ENCODE results near the gene TICRR.

DNA sequence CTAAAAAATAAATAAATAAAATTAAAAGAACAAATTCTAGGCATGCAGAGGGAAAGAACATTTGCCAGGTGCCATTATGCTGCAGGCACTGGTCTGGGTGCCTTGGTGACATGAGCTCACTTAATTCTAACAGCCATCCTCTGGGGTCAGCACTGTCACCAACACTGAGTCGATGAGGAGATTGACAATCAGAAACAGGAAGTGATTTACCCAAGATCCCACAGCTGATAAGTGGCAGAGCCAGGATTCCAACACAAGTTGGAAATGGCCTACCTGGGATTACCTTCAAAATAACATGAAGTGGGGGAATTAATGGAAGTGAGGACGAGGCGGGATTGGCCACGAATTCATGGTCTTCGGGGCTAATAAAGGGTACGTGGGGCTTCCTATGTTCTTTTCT, 100.3 kb downstream of the TICRR start:
- no peak for TF ChIP-seq TBL1XR1 (IDR thresholded peaks at IDR 0.05; ENCODE audit: borderline replicate concordance, low read length, partially characterized antibody)
- TF ChIP-seq, protein P1, sequence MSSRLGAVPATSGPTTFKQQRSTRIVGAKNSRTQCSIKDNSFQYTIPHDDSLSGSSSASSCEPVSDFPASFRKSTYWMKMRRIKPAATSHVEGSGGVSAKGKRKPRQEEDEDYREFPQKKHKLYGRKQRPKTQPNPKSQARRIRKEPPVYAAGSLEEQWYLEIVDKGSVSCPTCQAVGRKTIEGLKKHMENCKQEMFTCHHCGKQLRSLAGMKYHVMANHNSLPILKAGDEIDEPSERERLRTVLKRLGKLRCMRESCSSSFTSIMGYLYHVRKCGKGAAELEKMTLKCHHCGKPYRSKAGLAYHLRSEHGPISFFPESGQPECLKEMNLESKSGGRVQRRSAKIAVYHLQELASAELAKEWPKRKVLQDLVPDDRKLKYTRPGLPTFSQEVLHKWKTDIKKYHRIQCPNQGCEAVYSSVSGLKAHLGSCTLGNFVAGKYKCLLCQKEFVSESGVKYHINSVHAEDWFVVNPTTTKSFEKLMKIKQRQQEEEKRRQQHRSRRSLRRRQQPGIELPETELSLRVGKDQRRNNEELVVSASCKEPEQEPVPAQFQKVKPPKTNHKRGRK (CRISPR knock-in tag; IDR thresholded peaks at IDR 0.05) = no peak
- TF ChIP-seq, protein P2, sequence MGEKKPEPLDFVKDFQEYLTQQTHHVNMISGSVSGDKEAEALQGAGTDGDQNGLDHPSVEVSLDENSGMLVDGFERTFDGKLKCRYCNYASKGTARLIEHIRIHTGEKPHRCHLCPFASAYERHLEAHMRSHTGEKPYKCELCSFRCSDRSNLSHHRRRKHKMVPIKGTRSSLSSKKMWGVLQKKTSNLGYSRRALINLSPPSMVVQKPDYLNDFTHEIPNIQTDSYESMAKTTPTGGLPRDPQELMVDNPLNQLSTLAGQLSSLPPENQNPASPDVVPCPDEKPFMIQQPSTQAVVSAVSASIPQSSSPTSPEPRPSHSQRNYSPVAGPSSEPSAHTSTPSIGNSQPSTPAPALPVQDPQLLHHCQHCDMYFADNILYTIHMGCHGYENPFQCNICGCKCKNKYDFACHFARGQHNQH (CRISPR knock-in tag; IDR thresholded peaks at IDR 0.05) = no peak
- TF ChIP-seq NFYB (CRISPR knock-in tag; IDR thresholded peaks at IDR 0.05) = no peak
- no peak for TF ChIP-seq TFE3 (CRISPR knock-in tag; IDR thresholded peaks at IDR 0.05)
- no peak for TF ChIP-seq SMAD3 (CRISPR knock-in tag; IDR thresholded peaks at IDR 0.05)
- no peak for TF ChIP-seq SRSF1 (optimal IDR thresholded peaks at IDR 0.05; ENCODE audit: low read depth, low read length)
- TF ChIP-seq ARID5B (CRISPR knock-in tag; IDR thresholded peaks at IDR 0.05) = no peak
